Natural killer cell treated with Interleukin-12 subunit alpha and Interleukin-12 subunit beta and Interleukin-15 and Interleukin-18, amount 100 ng/mL, for 72 hours (primary cell): Measurements from ENCODE around the gene ZMIZ1. TPM values are rescaled to one million over a fixed set of nuclear protein-coding genes. Genes with fewer than 3 reads are reported as not detected.

Source experiments
- ATAC-seq, 2 donors: fragments of 150-1000 bp; cut with Tn5 transposase in 1 of 2; sonication (Bioruptor Pico), chemical (Tn5 transposase) in 1 of 2; 2 replicates each; pipeline ENCODE4 v1.10.0; 2021
- DNase-seq: peaks from one replicate; pipeline ENCODE4 v3.0.0; 2022; ENCODE audit warnings: low spot score
- H3K27ac Mint-ChIP-seq, 2 donors: 1 replicate in 1 of 2; 2 replicates in 1 of 2; pipeline ENCODE4 v1.8.0; 2022; ENCODE audit warnings: mixed read lengths in 2 of 2, mild to moderate bottlenecking in 1 of 2, moderate library complexity in 1 of 2
- H3K27me3 Mint-ChIP-seq, 2 donors: 1 replicate in 1 of 2; 2 replicates in 1 of 2; pipeline ENCODE4 v1.8.0; 2022; ENCODE audit warnings: mixed read lengths in 2 of 2
- H3K36me3 Mint-ChIP-seq: one replicate; pipeline ENCODE4 v1.8.0; 2022; ENCODE audit warnings: mixed read lengths
- H3K4me1 Mint-ChIP-seq, 2 donors: 1 replicate in 1 of 2; 2 replicates in 1 of 2; pipeline ENCODE4 v1.8.0; 2022; ENCODE audit warnings: low read depth in 2 of 2, mixed read lengths in 2 of 2, mild to moderate bottlenecking in 1 of 2
- H3K4me3 Mint-ChIP-seq: one replicate; pipeline ENCODE4 v1.8.0; 2022; ENCODE audit warnings: mixed read lengths
- H3K9me3 Mint-ChIP-seq: 2 replicates; pipeline ENCODE4 v1.8.0; 2022; ENCODE audit warnings: mixed read lengths
- total RNA-seq, 2 donors: library from RNA; stranded (reverse); gene quantifications; one replicate each; pipeline ENCODE4 v1.2.3, GENCODE V29; 2022

Gene ZMIZ1
- total RNA-seq, 2 donors from 2014 or later, result 49.7 to 54.4 TPM

- no peaks in the 10 kb centered on the region for H3K36me3 Mint-ChIP-seq
- H3K27me3 Mint-ChIP-seq, result no peaks in the 10 kb centered on the region
- H3K9me3 Mint-ChIP-seq, result no peaks in the 10 kb centered on the region
- peaks cover 0 to 8% of the 10 kb centered on the region in 2 donors for H3K4me1 Mint-ChIP-seq
- ATAC-seq (no peak), DNase-seq (no peak)
- no peak overlapping the region for H3K4me3 Mint-ChIP-seq
- no peak overlapping the region for H3K27ac Mint-ChIP-seq
These were observed 108.3 kb downstream of the ZMIZ1 start for GRCh38 chr10:79176949-79177602.

DNA sequence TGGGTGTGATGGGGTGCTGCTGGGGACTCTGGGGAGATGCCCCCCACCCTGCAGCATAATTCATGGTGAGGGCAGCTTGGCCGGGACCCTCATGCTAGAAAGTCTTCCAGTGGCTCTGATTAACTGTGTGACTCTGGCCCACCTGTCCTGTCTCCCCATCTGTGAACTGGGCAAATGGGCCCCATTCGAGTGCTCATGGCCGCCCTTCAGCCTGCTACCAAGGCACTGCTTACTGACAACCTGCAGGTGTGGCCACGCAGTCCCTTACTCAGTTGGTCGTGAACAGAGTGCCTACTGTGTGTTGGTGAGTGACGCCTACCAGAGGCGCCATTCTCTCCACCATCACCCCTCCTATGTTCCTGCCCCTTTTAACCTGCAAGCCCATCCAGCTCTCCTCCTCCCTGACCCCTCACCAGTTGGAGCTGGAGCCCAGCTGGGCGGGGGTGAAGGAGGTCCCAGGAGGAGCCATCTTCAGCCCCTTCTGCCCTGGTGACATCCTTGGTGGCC is 109.4 kb downstream of the ZMIZ1 start:
- no peaks in the 10 kb centered on the region for H3K27me3 Mint-ChIP-seq
- no peak for DNase-seq
- H3K4me3 Mint-ChIP-seq, result no peak overlapping the region
- ATAC-seq, result no peak
- H3K4me1 Mint-ChIP-seq, result peaks cover 0 to 8% of the 10 kb centered on the region in 2 donors
- H3K27ac Mint-ChIP-seq, result no peak overlapping the region
- H3K36me3 Mint-ChIP-seq, result no peaks in the 10 kb centered on the region
- no peaks in the 10 kb centered on the region for H3K9me3 Mint-ChIP-seq

- no peak overlapping the region for H3K27ac Mint-ChIP-seq
- ATAC-seq (no peak), DNase-seq (no peak)
- no peak overlapping the region for H3K4me3 Mint-ChIP-seq
- no peaks in the 10 kb centered on the region for H3K36me3 Mint-ChIP-seq
- no peaks in the 10 kb centered on the region for H3K27me3 Mint-ChIP-seq
- no peaks in the 10 kb centered on the region for H3K9me3 Mint-ChIP-seq
- peaks cover 0 to 13% of the 10 kb centered on the region in 2 donors for H3K4me1 Mint-ChIP-seq
These were observed 109.9 kb downstream of the ZMIZ1 start for GRCh38 chr10:79178614-79179163.

DNA sequence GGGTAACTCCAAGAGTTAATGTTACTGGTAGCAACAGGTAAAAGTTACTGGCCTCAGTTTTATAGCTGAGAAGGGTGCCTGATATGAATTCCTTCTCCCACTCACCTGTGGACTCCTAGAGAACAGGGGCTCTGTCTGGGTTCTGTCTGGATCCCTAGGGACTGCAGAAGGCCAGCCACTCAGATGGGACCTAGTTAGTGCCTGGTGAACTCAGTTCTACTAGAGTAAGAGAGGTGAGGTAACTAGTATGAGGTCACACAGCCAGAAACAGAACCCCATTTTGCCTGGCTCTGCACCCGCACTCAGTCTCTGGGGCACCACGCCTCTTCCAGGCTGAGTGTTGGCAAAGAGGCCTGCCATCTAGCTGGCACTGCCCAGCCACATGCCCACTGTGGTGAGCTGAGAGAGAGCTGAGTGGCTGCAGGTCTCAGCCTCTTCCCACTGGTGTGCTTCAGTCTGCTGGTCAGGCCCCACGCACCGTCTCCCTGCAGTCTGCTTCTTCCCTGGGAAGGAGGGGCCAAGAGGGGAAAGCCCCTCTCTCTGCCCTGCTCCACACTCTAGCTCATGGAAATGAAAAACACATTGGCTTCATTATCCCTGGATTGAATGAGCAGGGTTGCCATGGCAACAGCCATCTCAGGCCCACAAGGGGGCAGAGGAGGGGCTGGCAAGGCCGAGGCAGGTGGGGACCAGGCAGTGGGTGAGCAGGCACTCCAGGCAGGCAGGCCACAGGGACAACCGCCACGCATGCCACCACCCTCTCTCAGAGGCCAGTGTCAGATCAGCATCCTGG is 110.6 kb downstream of the ZMIZ1 start:
- Mint-ChIP-seq H3K27me3 (no peaks in the 10 kb centered on the region), H3K4me1 (peaks cover 0 to 10% of the 10 kb centered on the region in 2 donors), H3K4me3 (no peak overlapping the region), H3K9me3 (no peaks in the 10 kb centered on the region), H3K36me3 (no peaks in the 10 kb centered on the region), H3K27ac (no peak overlapping the region)
- DNase-seq (no peak), ATAC-seq (no peak)

GRCh38 chr10:79179957-79180309 is 111.2 kb downstream of the ZMIZ1 start:
- Mint-ChIP-seq H3K36me3 (no peaks in the 10 kb centered on the region), H3K4me3 (no peak overlapping the region), H3K27me3 (no peaks in the 10 kb centered on the region), H3K4me1 (peaks cover 0 to 8% of the 10 kb centered on the region in 2 donors), H3K9me3 (no peaks in the 10 kb centered on the region), H3K27ac (no peak overlapping the region)
- DNase-seq (no peak), ATAC-seq (no peak)

- Mint-ChIP-seq H3K9me3 (no peaks in the 10 kb centered on the region), H3K36me3 (no peaks in the 10 kb centered on the region), H3K27me3 (no peaks in the 10 kb centered on the region), H3K4me3 (no peak overlapping the region), H3K27ac (no peak overlapping the region), H3K4me1 (peaks cover 0 to 11% of the 10 kb centered on the region in 2 donors)
- DNase-seq (no peak), ATAC-seq (no peak)
These were observed 111.9 kb downstream of the ZMIZ1 start for GRCh38 chr10:79180414-79181221.

DNA sequence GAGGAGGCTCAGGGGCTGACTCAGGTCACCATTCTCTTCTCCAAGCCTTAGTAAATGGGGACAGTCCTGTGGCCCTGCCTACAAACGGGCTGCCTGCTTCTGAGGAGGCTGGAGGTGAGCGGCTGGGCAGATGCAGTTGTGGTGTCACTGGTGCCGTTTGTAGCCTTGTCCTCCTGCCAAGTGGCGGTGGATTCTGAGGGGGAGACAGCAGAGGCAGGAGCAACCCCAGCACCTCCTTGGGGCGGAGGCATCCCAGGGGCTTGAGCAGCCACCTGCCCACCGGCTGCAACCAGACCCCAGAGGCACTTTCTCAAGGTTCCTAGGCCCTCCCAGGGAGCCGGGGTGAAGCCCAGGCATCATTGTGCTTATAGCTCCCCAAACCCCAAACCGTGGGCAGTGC is 112.5 kb downstream of the ZMIZ1 start:
- no peak for DNase-seq
- no peaks in the 10 kb centered on the region for H3K27me3 Mint-ChIP-seq
- no peaks in the 10 kb centered on the region for H3K36me3 Mint-ChIP-seq
- ATAC-seq, result no peak
- H3K4me1 Mint-ChIP-seq, result peaks cover 0 to 12% of the 10 kb centered on the region in 2 donors
- H3K9me3 Mint-ChIP-seq, result no peaks in the 10 kb centered on the region
- no peak overlapping the region for H3K4me3 Mint-ChIP-seq
- H3K27ac Mint-ChIP-seq, result no peak overlapping the region

DNA sequence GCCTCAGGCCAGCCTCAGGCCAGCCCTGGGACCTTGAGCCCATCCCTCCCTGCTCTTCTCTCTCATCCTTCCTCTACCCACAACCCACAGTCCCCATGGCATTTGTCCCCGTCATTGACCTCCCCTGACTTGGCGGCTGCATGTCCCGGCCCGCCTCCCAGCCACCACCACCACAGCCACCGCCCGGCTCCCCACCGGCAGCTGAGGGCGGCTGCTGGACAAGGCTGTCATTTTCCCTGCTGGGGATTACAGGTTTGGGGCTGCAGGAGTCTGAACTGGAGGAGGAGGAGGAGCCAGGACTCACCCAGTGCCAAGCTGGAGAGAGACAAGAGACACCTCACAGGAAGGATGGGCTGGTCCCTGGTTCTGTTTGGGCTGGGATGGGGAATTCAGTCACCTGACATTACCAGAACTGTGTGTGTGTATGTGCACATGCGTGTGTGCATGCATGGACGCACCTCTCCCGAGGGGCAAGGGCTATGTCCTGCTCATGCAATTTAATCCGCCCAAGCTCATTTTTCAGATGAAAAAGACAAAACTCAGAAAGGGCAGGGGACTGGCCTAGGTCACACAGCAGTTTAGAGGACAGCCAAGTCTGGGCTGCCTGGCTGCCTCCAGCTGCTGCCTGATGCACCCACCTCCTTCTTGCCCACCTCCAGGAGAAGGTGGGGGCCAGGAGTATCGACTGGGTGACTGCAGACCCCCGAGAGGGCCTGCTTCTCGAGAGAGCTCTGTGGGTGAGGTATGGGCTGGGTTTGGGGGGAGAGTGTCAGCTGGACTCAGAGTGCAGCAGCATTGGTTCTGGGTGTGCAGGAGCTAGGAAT is 113.1 kb downstream of the ZMIZ1 start:
- H3K27me3 Mint-ChIP-seq, result no peaks in the 10 kb centered on the region
- no peak overlapping the region for H3K4me3 Mint-ChIP-seq
- no peaks in the 10 kb centered on the region for H3K36me3 Mint-ChIP-seq
- no peak for DNase-seq
- no peak overlapping the region for H3K27ac Mint-ChIP-seq
- H3K4me1 Mint-ChIP-seq, result peaks cover 0 to 12% of the 10 kb centered on the region in 2 donors
- no peaks in the 10 kb centered on the region for H3K9me3 Mint-ChIP-seq
- no peak for ATAC-seq

GRCh38 chr10:79182781-79183467 is 114.2 kb downstream of the ZMIZ1 start:
- H3K9me3 Mint-ChIP-seq, result no peaks in the 10 kb centered on the region
- H3K27me3 Mint-ChIP-seq, result no peaks in the 10 kb centered on the region
- H3K4me1 Mint-ChIP-seq, result peaks cover 0 to 12% of the 10 kb centered on the region in 2 donors
- no peaks in the 10 kb centered on the region for H3K36me3 Mint-ChIP-seq
- no peak for ATAC-seq
- no peak overlapping the region for H3K4me3 Mint-ChIP-seq
- no peak for DNase-seq
- peak overlapping the region in 1 of 2 donors; percentile 22 for H3K27ac Mint-ChIP-seq

DNA sequence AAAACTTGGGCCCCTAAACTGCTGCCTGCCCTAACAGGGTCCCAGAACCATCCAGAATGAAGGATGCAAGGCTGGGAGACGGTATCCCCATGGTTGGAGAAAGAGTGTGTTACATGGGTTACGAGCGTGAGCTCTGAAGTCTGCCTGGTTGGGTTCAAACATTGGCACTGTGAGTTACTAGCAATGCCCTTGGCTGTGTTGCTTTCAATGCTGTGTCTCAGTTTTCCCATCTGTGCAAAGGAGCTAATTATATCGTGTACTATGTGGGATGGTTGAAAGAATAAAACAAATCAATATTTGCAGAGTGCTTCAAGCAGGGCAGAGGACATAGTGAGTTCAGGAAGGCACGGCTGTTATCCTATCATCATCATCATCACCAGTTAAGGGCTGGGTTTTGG is 114.7 kb downstream of the ZMIZ1 start:
- no peaks in the 10 kb centered on the region for H3K27me3 Mint-ChIP-seq
- H3K9me3 Mint-ChIP-seq, result no peaks in the 10 kb centered on the region
- ATAC-seq (no peak), DNase-seq (no peak)
- H3K27ac Mint-ChIP-seq, result peak overlapping the region in 1 of 2 donors; percentile 22
- H3K4me3 Mint-ChIP-seq, result no peak overlapping the region
- H3K4me1 Mint-ChIP-seq, result peaks cover 0 to 12% of the 10 kb centered on the region in 2 donors
- no peaks in the 10 kb centered on the region for H3K36me3 Mint-ChIP-seq

DNA sequence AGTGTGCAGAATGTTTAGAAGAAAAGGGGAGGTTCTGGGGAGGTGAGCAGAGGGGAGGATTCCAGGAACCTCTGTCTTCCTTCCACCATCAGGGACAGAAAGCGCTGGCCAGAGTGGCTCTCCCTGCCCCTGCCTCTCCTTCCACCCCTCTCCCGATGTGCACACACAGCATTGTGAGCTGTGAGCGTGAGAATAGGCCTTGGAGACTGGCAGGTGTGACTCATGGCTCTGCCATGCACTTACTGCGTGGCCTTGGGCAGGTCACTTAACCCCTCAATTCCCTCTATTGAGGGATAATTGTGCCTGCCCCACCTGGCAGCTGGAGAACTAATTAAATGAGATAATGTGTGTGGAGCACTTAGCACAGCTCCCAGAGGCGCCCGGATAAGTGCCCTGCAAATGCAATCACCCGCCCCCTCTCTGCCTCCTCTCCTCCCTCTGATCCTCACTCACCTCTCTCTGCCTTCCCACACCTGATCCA is 115.4 kb downstream of the ZMIZ1 start:
- no peak for DNase-seq
- no peak overlapping the region for H3K4me3 Mint-ChIP-seq
- no peak for ATAC-seq
- H3K27me3 Mint-ChIP-seq, result no peaks in the 10 kb centered on the region
- no peaks in the 10 kb centered on the region for H3K9me3 Mint-ChIP-seq
- no peaks in the 10 kb centered on the region for H3K36me3 Mint-ChIP-seq
- H3K4me1 Mint-ChIP-seq, result peaks cover 0 to 12% of the 10 kb centered on the region in 2 donors
- no peak overlapping the region for H3K27ac Mint-ChIP-seq

DNA sequence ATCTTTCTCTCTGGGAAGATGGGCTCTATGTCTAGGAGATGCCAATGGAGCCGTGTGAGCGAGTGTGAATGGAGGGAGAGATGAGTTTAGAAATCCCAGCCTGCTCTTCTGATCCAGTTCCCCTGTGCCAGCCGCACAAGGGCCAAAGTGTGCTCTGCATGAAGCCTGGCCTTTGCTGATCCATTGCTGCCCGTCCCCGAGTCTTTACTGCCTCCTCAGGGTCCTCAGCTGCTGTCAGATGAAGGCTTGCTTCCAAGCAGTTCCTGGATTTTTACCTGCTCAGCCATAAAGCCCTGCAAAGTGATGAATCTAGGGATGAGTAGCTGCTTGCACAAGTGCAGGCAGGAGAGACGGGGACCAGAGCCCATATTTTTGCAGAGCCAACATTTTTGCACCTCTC is 115.9 kb downstream of the ZMIZ1 start:
- no peak overlapping the region for H3K4me3 Mint-ChIP-seq
- ATAC-seq (no peak), DNase-seq (no peak)
- no peaks in the 10 kb centered on the region for H3K9me3 Mint-ChIP-seq
- peaks cover 0 to 12% of the 10 kb centered on the region in 2 donors for H3K4me1 Mint-ChIP-seq
- no peaks in the 10 kb centered on the region for H3K36me3 Mint-ChIP-seq
- H3K27me3 Mint-ChIP-seq, result no peaks in the 10 kb centered on the region
- no peak overlapping the region for H3K27ac Mint-ChIP-seq
